DND-41 (cell line): ENCODE data around the gene ATP12A.
A peak's percentile ranks its signal among the peaks of the same experiment; 100 is the strongest.

Experiments
- ATAC-seq: fragments of 200-7000 bp; cut with Tn5 transposase; 3 replicates; pipeline ENCODE4 v1.9.1; 2021; ENCODE audit warnings: low read depth; ENCODE audit not compliant: insufficient read depth
- DNase-seq: peaks from one replicate; pipeline ENCODE4 v3.0.0-alpha.2; 2020
- H2AFZ ChIP-seq: 2 replicates; pipeline ENCODE4 v1.6.0; 2012; ENCODE audit warnings: low read depth, low read length
- H3K27ac ChIP-seq: 2 replicates; pipeline ENCODE4 v1.5.1; 2012; ENCODE audit warnings: low read length, inconsistent platforms
- H3K27me3 ChIP-seq: fragments of 200-600 bp; sonication (generic); 2 replicates; pipeline ENCODE4 v1.6.0; 2012; ENCODE audit warnings: low read length, mild to moderate bottlenecking, inconsistent platforms; ENCODE audit not compliant: insufficient read depth, poor library complexity
- H3K36me3 ChIP-seq: 2 replicates; pipeline ENCODE4 v1.5.1; 2012; ENCODE audit warnings: low read length, inconsistent platforms; ENCODE audit not compliant: insufficient read depth
- H3K4me1 ChIP-seq: 2 replicates; pipeline ENCODE4 v1.5.1; 2012; ENCODE audit warnings: mild to moderate bottlenecking, low read length; ENCODE audit not compliant: insufficient read depth
- H3K4me2 ChIP-seq: 2 replicates; pipeline ENCODE4 v1.6.0; 2012; ENCODE audit warnings: mild to moderate bottlenecking, moderate library complexity, low read length, inconsistent platforms; ENCODE audit not compliant: insufficient read depth
- H3K4me3 ChIP-seq, 2 experiments: fragments of 200-600 bp in 1 of 2; shearing (Covaris generic) in 1 of 2; 2 replicates each; pipeline ENCODE4 v1.5.1; 2012 to 2016; ENCODE audit warnings: inconsistent platforms in 2 of 2, low read length in 2 of 2, mild to moderate bottlenecking in 2 of 2, low read depth in 1 of 2, moderate library complexity in 1 of 2
- H3K79me2 ChIP-seq: 2 replicates; pipeline ENCODE4 v1.6.0; 2012; ENCODE audit warnings: low read length, inconsistent platforms; ENCODE audit not compliant: insufficient read depth
- H3K9ac ChIP-seq: 2 replicates; pipeline ENCODE4 v1.6.0; 2012; ENCODE audit warnings: low read depth, mild to moderate bottlenecking, inconsistent platforms, low read length, moderate library complexity
- H3K9me3 ChIP-seq: 2 replicates; pipeline ENCODE4 v1.5.1; 2012; ENCODE audit warnings: low read length, moderate library complexity, mild to moderate bottlenecking, inconsistent platforms; ENCODE audit not compliant: insufficient read depth, severe bottlenecking
- H4K20me1 ChIP-seq: 2 replicates; pipeline ENCODE4 v1.6.0; 2012; ENCODE audit warnings: low read length; ENCODE audit not compliant: insufficient read depth
- CTCF ChIP-seq: IDR thresholded peaks from 2 replicates; pipeline ENCODE4 v1.5.1; 2012; ENCODE audit warnings: borderline replicate concordance, low read length, moderate library complexity, mild to moderate bottlenecking; ENCODE audit not compliant: poor library complexity, severe bottlenecking; ENCODE audit errors: extremely low read depth
- EZH2 ChIP-seq: IDR thresholded peaks from 3 replicates; pipeline ENCODE4 v1.6.1; 2012; ENCODE audit warnings: borderline replicate concordance, low read depth, mild to moderate bottlenecking, moderate library complexity, low read length, inconsistent platforms; ENCODE audit not compliant: severe bottlenecking

The ATP12A gene

GRCh38 chr13:24740014-24740890 is 60.0 kb downstream of the ATP12A start:
- TF ChIP-seq EZH2 = no peak
- TF ChIP-seq CTCF = no peak
- H3K27me3 ChIP-seq = no peaks in the 10 kb centered on the region
- no peak overlapping the region for H3K4me2 ChIP-seq
- DNase-seq = no peak
- H3K27ac ChIP-seq = no peak overlapping the region
- no peak overlapping the region for H3K4me3 ChIP-seq
- H3K9ac ChIP-seq = no peak overlapping the region
- H3K9me3 ChIP-seq = no peaks in the 10 kb centered on the region
- H3K4me1 ChIP-seq = peaks cover 9% of the 10 kb centered on the region; the same call in 1 of the 2 replicates
- no peaks in the 10 kb centered on the region for H4K20me1 ChIP-seq
- no peak for ATAC-seq
- no peaks in the 10 kb centered on the region for H3K79me2 ChIP-seq
- H3K36me3 ChIP-seq = no peaks in the 10 kb centered on the region
- H2AFZ ChIP-seq = no peak overlapping the region

GRCh38 chr13:24741016-24741662 is 60.9 kb downstream of the ATP12A start:
- Histone ChIP-seq H3K9me3 (no peaks in the 10 kb centered on the region), H4K20me1 (no peaks in the 10 kb centered on the region), H3K36me3 (no peaks in the 10 kb centered on the region), H3K4me2 (no peak overlapping the region), H2AFZ (no peak overlapping the region), H3K27me3 (no peaks in the 10 kb centered on the region), H3K9ac (no peak overlapping the region), H3K4me1 (peaks cover 9% of the 10 kb centered on the region; the same call in 1 of the 2 replicates), H3K27ac (no peak overlapping the region), H3K79me2 (no peaks in the 10 kb centered on the region), H3K4me3 (no peak overlapping the region)
- ATAC-seq = no peak
- TF ChIP-seq EZH2 (no peak), CTCF (peak; percentile 49)
- peak; percentile 15 for DNase-seq

- Histone ChIP-seq H3K4me2 (no peak overlapping the region), H3K27me3 (no peaks in the 10 kb centered on the region), H3K9ac (no peak overlapping the region), H3K4me1 (peaks cover 9% of the 10 kb centered on the region; the same call in 1 of the 2 replicates), H3K79me2 (no peaks in the 10 kb centered on the region), H2AFZ (no peak overlapping the region), H3K9me3 (no peaks in the 10 kb centered on the region), H3K27ac (no peak overlapping the region), H4K20me1 (no peaks in the 10 kb centered on the region), H3K36me3 (no peaks in the 10 kb centered on the region), H3K4me3 (no peak overlapping the region)
- TF ChIP-seq EZH2 (no peak), CTCF (no peak)
- no peak for DNase-seq
- no peak for ATAC-seq
Observed at GRCh38 chr13:24741791-24742190, 61.6 kb downstream of the ATP12A start.
